GM12878 (cell line): Measurements from ENCODE around the gene LASP1.

Source experiments
- CTCF ChIP-seq, 3 experiments: IDR thresholded peaks in 2 of 3; conservative IDR thresholded peaks in 1 of 3; 2 replicates each; pipeline ENCODE4 v1.5.1; 2011; ENCODE audit warnings: low read depth in 3 of 3, low read length in 3 of 3, mild to moderate bottlenecking in 3 of 3, control low read depth in 2 of 3, moderate library complexity in 2 of 3, inconsistent platforms in 1 of 3, mixed read lengths in 1 of 3; ENCODE audit not compliant: control insufficient read depth in 2 of 3, insufficient read depth in 1 of 3; ENCODE audit errors: extremely low read depth in 1 of 3
- EP300 ChIP-seq, 2 experiments: fragments of 150-350 bp in 1 of 2; IDR thresholded peaks; 2 replicates each; pipeline ENCODE4 v1.6.1; 2011 to 2012; ENCODE audit warnings: low read depth in 2 of 2, low read length in 2 of 2, borderline replicate concordance in 1 of 2, improper control_type of control experiment in 1 of 2, inconsistent platforms in 1 of 2; ENCODE audit not compliant: control insufficient read depth in 1 of 2
- POLR2A ChIP-seq: IDR thresholded peaks from 2 replicates; pipeline ENCODE4 v1.6.1; 2011; ENCODE audit warnings: low read depth, mild to moderate bottlenecking, low read length
- SP1 ChIP-seq: IDR thresholded peaks from one replicate; pipeline ENCODE4 v1.6.1; 2011; ENCODE audit warnings: low read depth, low read length

GRCh38 chr17:38918916-38919315, 49.1 kb downstream of the LASP1 start:
- TF ChIP-seq EP300 (IDR thresholded peaks at IDR 0.05; ENCODE audit: borderline replicate concordance in 1 of 2, control insufficient read depth in 1 of 2, low read depth in 2 of 2, low read length in 2 of 2) (no peak), SP1 (no peak), CTCF (IDR thresholded peaks at IDR 0.05 in 2 of 3, conservative IDR thresholded peaks at IDR 0.05 in 1 of 3; ENCODE audit: control insufficient read depth in 2 of 3, extremely low read depth in 1 of 3, insufficient read depth in 1 of 3, low read depth in 3 of 3, low read length in 3 of 3) (no peak), POLR2A (no peak)
